OCI-M1 (cell line): ENCODE results near the gene TRAPPC10.

Experiments
- DNase-seq: peaks from one replicate; lab custom pipeline; 2025; lab: John Stamatoyannopoulos, UW

TRAPPC10 gene

DNA sequence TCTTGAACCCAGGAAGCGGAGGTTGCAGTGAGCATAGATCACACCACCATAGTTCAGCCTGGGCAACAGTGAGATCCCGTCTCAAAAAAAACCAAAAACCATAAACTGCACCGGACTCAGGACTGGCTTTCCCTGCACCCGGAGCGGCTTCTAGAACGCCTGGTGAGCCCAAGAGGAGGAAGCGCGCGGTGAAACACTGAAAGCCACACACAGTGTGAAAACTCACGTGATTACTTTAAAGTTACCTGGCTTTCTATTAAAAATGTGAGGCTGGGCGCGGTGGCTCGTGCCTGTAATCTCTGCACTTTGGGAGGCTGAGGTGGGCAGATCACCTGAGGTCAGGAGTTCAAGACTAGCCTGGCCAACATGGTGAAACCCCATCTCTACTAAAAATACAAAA lies 7.0 kb upstream of the TRAPPC10 start:
- no peak for DNase-seq

DNA sequence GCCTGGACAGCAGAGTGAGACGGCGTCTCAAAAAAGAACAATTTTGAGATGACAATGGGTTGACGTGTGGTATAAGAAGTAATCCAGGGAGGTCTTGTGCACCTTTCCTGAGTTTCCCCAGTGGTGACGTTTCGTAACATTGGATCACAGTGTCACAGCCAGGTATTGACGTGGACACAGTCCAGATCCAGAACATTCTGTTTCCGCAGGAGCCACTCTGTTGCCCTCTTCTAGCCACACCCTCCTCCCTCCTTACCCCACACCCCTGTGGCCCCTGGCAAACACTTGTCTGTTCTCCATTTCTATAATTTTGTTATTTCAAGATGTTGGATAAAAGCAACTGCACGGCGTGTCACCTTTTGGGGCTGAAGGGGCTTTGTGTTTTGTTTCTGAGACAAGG lies 6.5 kb upstream of the TRAPPC10 start:
- DNase-seq, result no peak

DNA sequence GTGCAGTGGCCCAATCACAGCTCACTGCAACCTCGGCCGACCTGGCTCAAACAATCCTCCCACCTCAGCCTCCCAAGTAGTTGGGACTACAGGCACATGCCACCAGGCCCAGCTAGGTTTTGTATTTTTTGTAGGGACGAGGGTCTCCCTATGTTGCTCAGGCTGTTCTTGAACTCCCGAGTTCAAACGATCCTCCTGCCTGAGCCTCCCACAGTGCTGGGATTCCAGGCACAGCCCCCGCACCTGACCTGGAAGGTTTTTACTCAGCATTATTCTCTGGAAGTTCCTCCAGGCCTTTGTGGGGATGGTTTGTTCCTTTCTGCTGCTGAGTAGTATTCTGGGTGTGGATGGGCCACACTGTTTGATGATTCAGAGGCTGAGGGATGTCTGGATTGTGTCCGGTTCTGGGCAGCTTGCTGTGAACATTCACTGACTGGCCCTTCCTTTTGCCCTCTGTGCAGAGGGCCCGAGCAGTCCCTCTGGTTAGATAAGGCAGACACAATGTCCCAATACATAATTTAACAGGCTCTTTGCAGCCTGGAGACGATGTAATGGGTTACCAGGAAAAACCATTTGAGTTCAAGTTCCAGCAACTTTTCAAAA lies 6.0 kb upstream of the TRAPPC10 start:
- peak; percentile 30 for DNase-seq

DNA sequence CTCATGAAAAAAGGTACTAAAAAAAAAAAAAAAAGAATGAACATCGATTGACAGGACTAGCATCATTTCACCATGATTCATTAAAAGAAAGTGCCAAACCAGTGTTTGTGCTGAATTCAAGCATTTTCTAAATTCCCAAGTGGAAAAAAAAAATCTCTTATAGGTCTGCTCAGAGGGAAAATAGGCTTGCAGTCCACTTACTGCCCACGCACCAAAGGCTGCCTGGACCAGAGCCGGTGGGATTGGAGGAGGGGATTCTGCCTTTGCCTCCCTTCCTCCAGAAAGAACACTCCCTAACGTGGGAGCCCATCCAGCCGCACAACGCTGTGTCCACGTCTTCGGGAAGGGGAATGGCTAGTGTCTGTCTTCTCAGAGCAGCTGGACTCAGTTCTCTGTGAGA lies 5.5 kb upstream of the TRAPPC10 start:
- no peak for DNase-seq

DNA sequence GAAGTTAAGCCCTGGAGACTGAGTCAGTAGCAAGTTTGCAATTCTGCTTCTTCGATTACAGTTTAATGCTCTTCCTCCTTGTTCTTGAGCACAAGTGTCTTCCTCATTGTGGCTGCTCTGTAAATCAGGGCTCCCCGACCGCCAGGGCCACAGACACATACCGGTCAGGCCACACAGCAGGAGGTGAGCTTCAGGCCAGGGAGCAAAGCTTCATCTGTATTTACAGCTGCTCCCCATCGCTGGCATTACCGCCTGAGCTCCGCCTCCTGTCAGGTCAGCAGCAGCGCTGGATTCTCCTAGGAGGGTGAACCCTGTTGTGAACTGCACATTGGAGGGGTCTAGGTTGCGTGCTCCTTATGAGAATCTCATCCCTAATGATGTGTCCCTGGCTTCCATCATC lies 1.7 kb upstream of the TRAPPC10 start:
- no peak for DNase-seq

DNA sequence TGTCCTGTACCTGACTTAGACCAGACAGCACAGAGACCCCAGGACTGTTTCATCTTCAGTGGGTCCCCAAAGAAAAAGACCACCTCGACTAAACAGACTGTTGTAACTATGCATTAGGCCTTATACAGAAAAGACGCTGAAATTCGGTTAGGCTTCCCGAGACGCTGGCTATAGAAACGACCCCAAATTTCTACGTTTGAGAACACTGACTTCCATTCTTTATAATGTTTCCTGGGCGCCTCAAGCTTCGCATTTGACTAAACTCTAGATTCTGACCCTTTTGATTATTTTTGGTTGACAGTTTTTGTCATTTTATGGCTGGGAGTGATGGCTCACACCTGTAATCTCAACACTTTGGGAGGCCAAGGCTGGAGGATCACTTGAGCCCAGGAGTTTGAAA lies 986 bp upstream of the TRAPPC10 start:
- no peak for DNase-seq

DNA sequence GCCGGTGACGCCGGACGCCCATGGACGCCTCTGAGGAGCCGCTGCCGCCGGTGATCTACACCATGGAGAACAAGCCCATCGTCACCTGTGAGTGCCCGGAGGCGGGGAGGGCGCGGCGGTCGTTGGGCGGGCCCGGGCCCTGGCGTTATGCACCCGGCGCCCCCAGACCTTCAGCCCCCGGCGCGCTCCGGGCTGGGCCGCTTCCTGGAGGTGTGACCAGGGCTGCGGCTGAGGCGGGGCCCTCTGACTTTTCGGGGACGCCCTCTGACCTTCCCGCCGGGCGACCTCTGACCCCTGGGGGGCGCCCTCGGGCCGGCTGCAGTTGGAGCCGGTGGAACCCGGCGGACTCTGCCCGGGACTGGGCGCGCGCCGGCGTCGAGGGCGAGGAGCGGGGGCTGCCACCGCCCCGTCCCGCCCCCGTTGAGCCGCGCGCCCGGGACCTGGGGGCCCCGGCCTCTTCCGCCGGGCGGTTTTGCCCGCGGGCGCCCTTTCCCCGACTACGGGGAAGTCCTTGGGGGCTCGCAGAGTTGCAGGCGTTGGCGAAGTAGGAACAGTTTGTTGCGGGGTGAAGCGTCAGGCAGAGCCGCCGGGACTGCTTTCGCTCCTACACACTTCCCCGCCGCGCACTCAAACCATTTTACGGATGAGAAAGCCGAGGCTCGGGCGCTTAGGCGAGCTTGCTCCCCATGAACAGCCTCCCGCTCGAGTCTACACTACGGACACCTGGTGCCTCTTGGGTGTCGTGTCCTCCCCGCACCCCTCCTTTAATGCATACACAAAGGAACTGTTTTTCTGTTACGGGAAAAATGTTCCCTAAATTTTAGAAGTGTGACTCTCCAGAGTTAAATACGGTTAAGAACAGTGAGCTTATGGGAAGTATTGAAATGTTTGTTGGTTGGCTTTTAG lies 618 bp downstream of the TRAPPC10 start:
- peak; percentile 94 for DNase-seq

DNA sequence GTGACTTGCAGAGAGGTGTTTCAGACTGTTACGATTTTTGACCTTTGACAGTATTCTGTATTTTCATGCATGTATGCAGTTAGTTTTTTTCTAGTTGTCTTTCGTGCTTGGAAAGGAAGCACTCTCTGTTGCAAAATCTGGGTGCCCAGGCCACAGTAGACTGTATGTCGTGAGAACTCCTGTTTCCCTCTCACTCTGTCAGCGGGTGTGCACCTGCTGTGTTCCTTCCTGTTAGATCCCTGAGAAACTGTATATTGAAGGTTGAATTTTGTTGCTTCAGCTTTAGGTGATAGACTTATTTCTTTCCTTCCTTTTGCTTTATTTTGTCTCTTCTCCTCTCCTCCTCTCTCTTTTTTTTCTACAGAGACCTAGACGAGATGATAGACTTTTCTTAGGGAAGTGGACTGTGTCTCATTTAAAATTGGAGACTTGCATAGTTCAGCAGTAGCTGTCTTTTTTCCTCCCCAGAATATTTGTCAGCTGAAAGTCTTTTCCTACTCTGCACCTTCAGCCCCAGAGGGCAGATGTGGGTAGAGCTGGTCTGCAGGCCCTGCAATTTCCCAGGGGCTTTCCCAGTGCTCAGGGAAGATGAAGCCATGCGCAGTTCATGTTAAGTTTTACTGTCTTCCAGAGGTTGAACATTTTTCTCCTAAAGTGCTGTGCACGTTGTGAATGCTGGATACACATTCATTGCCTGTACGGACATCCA lies 1.4 kb downstream of the TRAPPC10 start:
- DNase-seq, result peak; percentile 75

DNA sequence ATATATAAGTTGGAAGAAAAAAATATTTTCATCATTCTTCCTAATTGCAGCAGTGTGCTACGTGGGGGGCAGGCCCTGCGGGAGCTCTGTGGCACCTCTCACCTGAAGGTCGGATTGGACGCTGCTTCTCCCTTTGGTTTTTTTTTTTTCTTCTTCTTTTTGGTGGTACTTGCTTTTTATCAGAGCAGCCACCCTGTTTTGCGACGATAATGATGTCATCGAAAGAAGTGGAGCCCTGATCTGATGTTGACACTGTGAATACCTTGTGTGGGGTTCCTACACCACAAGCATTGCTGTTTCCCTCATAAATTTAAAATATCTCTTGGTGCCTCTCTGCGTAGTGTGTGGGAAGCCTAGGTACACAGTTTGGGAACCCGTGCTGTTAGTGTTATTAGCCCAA lies 5.5 kb downstream of the TRAPPC10 start:
- peak; percentile 56 for DNase-seq

DNA sequence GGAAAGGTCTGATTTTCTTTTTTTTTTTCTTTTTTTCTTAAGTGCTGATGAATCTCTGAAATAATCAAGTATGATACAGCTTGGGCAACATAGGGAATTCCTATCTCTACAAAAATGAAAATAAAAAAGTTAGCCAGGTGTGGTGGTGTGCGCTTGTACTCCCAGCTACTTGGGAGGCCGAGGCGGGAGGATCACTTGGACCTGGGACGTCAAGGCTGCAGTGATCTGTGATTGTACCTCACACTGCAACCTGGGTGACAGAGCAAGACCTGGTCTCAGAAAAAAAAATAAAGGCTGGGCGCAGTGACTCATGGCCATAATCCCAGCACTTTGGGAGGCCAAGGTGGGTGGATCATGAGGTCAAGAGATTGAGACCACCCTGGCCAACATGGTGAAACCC lies 6.0 kb downstream of the TRAPPC10 start:
- DNase-seq, result no peak

DNA sequence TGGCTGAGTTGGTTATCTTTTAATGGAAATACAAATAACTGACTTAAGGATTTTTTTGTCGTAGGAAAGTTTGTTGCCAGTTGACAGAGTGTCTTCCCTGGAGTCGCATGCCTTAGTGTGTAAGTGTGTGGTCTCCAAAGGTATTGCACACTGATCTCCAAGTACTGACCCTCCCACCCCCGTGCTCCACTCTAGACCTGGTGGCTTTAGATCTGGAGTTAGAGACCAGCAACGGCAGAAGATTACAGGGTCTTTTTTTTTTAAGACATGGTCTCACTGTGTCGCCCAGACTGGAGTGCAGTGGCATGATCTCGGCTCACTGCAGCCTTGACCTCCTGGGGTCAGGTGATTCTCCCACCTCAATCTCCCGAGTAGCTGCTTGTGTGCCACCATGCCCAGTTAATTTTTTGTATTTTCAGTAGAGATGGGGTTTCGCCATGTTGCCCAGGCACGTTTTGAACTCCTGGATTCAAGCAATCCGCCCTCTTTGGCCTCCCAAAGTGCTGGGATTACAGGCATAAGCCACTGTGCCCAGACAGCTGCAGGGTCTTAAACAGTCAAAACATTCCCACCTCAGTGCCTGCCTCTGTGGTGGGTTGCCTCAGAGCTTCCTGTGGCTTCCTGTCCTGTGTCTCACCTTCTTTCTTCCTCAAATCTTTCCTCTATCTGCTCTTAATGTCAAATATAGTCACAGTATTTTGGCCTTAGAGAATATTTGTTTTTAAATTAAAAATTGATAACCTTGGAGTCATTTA lies 6.9 kb downstream of the TRAPPC10 start:
- DNase-seq, result no peak

DNA sequence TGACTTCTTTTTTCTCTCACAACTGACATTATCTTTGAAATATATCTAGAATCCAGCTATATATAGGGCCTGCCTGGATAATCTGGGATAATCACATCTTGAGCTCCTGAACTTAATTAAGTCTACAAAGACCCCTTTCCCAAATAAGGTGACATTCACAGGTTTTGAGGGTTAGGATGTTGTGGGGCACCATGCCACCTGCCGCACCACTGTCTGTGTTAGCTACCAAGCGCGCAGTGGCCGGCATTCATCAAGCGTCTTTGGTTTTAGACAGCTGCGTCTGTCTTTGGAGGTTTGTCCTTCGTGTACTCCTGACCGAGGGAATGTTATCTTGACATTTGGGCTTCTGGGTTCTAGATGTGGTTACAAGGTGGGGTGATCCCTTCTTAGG lies 7.5 kb downstream of the TRAPPC10 start:
- DNase-seq, result no peak

DNA sequence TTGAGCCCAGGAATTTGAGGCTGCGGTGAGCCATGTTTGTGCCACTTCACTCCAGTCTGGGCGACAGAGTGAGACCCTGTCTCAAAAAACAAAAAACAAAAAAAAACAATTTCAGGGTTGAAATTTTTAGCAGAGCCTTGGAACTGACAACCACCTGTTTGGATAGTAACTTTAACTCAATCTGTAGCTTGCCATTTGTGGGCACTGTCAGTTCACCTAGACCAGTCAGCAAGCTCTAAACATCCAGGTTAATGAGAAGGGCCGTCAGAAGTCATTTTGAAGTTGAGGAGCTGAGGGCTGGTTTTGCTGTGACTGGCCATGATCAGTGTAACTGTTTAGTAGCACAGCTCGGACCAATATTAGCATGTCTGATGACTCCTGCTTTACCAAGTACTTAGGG lies 8.4 kb downstream of the TRAPPC10 start:
- no peak for DNase-seq

DNA sequence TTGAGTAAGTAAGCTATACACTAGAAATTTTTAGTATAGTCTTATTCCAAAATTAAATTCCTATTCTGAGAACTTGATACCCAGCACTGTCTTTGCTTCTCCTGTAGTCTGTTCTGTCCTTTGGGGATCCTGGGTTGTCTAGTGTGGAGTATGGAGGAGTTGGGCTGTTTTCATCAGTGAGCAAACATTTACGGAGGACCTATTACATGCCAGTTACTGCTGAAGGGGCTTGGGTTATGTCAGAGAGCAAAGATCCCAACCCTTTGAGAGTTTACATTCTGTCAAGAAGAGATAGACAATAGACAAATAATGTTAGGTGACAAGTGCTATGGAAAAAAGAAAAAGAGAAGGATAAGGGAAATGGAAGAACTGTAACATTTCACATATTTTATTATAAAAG lies 9.0 kb downstream of the TRAPPC10 start:
- no peak for DNase-seq

DNA sequence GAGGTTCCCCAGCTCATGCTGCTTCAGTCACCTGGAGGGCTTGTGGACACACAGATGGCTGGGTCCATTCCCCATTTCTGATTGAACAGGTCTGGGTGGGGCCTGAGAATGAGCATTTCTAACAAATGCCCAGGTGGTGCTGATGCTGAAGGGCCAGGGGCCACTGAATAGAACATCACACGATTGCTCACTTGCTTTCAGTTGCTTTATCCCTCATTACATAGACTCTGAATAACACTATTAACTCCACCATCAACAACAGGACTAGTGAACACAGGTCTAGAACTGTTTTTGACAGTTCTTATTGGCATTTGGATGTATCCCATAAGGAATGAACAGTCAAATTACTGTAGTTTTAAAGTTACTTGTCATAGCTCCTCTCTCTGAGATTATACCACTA lies 12.1 kb downstream of the TRAPPC10 start:
- no peak for DNase-seq

DNA sequence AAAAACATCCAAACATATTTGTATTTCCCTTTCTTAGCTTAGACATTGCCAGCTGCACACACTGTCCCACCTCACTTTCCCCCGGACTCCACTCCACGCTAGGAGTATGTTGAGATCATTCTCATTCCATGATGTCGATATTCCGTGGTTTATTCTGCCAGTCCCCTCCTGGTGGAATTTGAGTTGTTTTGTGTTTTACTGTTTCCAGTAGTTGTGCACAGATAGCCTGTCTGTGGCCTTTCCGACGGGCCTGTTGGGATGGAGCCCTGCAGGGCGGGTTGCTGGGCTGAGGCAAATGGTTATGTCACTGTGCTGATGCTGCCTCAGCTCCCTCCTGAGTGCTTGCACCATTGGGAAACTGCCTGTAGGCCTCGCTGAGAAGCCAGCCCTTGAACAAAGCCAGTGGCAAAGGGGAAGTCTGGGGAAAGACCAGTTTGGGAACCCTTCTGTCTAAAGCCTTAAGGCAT lies 12.8 kb downstream of the TRAPPC10 start:
- DNase-seq, result peak; percentile 82

DNA sequence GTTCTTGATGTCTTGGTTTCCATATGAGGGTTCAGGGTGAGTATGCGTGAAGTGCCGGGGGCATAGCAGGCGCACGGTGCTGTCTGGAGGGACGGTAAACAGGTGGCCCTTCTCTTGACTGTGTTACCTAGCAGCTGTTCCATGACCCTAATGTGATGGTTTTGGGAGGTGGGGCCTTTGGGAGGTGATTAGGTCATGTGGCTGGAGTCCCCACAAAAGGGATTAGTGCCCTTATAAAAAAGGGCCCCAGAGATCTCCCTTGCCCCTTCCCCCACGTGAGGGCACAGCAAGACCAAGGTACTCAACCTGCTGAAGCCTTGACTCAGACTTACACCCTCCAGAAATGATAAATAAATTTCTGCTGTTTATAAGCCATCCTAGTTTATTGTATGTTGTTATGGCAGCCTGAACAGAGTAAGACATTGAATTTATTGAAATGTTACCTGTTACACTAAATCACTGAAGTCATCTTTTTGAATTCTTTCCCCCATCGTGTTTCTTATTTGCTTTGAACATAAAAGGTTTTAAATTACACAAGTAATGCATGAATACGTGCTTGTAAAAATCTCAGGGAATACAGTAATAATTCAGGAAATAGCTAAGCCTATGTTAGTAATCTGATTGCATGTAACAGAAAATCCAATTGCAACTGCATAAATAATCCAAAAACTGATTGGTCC lies 15.6 kb downstream of the TRAPPC10 start:
- no peak for DNase-seq

DNA sequence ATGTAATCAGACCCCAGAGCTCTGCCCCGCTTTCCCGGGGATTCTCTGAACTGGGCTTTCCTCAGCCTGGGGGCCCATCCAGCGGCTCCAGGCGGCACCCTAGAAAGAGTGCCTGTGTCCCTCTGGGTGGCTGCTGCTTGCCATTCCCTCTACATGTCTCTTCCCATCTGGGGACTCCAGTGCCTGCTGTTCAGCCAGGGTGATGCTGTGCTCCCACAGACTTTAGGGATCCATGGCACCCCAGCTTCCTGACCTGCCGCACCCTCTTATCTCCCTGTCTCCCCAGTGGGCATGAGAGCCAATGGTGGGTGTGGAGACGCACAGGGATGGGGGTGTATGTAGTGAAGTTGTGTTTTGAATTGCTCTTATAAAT lies 16.2 kb downstream of the TRAPPC10 start:
- DNase-seq, result no peak

DNA sequence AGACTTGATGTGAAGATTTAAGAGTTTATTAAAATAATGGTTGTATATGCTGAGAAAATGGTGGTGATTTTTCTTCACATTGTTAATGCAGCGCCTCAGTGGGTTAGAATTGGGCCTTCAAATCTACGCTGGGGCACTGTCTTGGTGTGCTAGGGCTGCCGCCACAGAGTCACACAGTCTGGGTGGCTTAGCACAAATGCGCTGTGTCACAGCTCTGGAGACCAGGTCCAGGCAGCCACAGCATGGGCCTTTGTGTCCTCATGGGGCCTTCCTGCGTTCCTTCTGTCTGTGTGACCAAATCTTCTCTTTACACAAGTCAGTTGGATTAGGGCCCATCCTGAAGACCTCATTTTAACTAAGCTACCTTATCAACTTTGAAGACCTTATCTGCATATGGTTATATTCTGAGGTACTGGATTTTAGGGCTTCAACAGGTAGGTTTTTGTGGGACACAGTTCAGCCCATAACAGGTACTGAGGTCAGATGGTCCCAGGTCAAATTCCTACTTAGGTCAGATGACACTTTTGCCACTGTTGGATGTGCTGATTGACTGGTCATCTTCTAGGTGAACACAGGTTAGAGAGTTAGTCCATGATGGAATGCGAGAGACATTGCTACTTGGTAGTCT lies 17.5 kb downstream of the TRAPPC10 start:
- DNase-seq, result no peak

DNA sequence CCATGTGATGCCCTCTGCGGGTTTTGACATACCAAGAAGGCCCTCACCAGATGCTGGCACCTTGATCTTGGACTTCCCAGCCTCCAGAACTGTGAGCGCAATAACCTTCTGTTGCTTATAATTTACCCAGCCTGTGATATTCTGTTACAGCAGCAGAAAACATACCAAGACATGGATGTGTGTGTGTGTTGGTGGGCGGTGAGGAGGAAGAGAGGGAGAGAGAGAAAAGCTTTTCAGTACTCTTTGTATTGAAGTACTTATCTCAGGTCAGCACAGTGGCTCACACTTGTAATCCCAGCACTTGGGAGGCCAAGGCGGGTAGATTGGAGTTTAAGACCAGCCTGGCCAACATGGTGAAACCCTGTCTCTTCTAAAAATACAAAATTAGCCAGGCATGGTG lies 23.1 kb downstream of the TRAPPC10 start:
- DNase-seq, result no peak

DNA sequence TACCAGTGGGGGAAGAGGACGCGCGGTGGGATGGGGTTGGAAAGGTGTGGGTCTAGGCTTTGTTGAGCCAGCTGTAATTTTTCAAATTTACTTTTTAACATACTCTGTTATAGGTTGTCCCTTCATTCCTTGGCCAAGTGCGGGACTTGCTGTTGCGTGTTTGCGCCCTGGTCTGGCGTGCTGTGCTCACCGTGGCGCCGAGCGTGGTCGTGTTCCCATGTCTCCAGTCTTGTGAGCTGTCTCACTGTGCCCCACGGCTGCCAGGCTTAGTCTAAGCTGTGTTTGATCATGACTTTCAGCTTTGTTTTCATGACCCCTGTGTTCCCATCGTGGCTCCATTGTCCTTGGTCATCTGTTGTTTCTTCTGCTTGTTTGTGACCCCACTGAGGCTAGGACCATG lies 26.0 kb downstream of the TRAPPC10 start:
- no peak for DNase-seq
